Inflammatory macrophage treated with lipopolysaccharide for 4 hours (primary cell): ENCODE measurements around the gene GMPPA.

Source experiments
- DNase-seq: peaks from one replicate; pipeline ENCODE4 v3.0.0-alpha.2; 2020

The GMPPA gene

DNA sequence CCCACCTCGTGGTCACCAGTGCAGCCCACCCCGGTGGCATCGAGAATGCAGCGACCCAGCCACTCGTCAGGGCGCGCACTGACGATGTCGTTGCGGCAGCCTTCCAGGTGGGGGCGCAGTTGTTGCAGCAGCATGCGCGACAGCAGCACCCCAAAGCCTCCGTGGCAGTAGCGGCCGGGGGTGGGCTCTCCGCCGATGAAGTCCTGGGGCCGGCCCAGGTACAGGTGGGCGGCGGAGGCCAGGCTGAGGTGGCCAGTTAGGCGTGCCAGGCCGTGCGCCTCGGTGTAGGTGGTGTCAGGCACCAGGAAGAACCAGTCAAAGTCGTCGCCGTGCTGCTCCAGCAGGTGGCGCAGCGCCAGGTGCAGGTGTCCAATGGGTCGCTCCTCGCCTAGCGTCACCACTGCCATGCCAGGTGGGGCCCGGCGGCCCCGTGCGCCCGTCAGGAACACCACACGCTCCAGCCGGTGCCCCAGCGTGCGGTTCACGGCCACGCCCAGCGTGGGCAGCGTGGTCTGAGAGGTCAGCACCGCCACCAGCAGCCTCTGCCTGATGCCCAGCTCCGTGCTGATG, 43.0 kb downstream of the GMPPA start:
- DNase-seq, result peak; percentile 52

DNA sequence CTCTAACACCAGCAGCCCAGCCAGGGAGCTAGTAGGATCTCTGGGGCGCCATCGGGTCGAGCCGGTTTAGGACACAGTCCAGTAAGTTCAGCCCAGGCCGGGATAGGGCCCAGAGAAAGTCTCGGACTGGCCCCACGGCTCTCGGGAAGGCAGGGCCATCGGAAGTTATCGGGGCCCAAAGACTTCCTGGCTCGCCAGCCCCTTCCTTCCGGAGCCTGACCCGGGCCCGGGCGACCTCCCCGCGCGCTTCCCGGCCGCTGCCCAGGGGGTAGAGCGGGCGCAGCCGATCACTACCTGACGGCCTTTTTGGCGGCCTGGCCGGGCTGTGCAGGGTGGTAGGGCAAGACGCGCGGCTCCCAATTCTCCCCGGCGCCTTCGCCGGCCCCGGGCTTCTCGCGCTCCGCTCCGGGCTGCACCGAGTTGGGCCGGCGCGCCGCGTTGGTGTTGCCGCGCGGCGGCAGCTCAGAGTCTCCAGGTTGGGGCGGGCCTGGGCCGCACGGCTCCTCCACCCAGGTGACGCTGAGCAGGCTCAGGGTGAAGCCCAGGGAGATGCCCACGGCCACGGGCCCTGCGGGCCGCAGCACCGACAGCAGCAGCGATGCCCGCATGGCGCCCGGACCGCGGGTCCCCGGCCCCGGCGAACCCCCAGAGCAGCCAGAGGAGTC, 44.4 kb downstream of the GMPPA start:
- no peak for DNase-seq

DNA sequence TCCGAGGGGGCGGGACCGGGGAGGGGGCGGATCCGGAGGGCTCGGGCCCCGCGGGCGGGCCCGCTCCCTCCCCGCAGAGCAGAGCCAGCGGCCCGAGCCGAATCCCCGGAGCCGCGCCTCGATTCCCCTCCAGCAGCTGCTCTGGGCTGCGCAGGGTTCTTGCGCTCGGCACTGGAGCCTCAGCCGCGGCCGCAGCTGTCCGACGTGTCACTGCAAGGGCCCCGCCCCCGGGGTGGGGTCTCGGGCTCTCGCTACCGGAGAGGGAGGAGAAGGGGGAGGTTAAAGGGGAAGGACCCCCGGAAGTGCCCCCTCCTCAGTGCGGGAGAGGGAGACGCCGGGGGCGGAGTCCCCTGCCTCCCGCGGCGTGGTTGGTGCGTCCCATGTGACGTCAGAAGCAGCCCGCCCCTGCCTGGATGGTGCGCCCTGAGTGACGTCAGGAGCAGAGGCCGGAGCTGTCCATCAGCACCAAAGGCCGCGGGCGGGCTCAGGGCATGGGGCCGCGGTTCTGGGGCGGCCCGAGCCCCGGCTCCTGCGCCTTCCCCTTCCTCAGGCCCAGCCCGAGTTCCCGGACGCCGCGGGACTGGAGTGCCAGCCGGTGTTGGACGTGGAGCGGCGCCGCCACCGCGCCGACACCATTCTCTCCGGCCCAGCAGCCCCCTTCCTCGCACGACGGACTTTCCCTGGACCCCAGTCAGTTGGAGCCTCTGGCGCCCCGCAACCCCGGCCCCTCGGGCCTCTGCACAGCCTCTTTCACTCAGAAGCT, 45.1 kb downstream of the GMPPA start, which contains the start of the genes CHPF and TMEM198:
Gene CHPF (minus strand): TSS at position 214 of the 763 bp plus-strand sequence. CDS start 271 bp downstream, outside the sequence.
Gene TMEM198 (plus strand): TSS at position 433 of the 763 bp plus-strand sequence. CDS start 700 bp downstream, outside the sequence.
- DNase-seq, result peak; percentile 92

DNA sequence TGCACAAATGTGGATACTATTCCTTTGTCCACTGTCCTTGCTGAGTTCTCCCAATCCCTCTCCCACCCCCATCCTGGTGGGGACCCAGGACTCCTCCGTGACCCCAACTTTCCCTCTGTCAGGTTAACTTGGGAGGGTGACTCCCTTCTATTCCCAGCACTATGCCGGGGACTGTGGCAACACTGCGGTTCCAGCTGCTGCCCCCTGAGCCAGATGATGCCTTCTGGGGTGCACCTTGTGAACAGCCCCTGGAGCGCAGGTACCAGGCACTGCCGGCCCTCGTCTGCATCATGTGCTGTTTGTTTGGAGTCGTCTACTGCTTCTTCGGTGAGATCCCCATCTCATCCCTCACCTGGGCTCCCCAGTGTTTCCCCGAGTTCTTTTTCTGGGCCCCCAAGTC, 45.9 kb downstream of the GMPPA start:
- no peak for DNase-seq

- no peak for DNase-seq
Observed at GRCh38 chr2:219545295-219545942, 46.7 kb downstream of the GMPPA start.

DNA sequence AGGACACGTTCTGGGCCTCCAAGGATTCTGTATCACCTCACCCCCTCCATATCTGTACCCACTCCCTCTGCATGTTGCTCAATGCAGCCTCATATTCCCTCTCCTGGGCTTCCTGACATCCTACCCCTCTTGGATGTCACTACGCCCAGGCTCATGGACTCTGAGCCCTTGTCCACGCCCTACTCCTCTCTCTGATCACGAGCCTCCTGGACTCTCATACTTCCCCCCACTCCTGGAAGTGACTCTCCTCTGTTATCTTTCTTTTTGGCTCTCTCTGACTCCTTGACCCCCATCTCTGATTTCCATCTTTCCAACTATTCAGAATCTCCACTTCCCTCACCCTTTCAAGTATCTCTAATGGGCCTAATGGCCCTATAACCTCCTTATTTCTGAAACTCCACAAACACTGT, 47.3 kb downstream of the GMPPA start:
- DNase-seq, result no peak

GRCh38 chr2:219547621-219548020, 48.9 kb downstream of the GMPPA start:
- no peak for DNase-seq

DNA sequence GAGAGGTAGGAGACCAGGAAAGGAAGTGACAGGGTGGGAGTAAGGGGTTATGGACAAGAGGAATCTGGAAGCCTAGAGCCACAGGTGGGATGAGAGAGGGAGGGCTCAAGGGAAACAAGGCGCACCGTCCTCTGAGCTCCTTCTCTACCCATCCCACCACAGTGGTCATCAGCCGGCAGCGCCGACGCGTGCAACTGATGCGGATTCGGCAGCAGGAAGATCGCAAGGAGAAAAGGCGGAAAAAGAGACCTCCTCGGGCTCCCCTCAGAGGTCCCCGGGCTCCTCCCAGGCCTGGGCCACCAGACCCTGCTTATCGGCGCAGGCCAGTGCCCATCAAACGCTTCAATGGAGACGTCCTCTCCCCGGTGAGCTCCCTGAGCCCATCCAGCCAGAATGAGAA, 50.3 kb downstream of the GMPPA start:
- DNase-seq, result no peak

GRCh38 chr2:219549619-219550018, 50.9 kb downstream of the GMPPA start:
- DNase-seq, result no peak

GRCh38 chr2:219551441-219552381, 53.0 kb downstream of the GMPPA start:
- no peak for DNase-seq

- peak; percentile 79 for DNase-seq
Observed at GRCh38 chr2:219552382-219553167, 53.9 kb downstream of the GMPPA start.

GRCh38 chr2:219553168-219553417, 54.4 kb downstream of the GMPPA start:
- no peak for DNase-seq

DNA sequence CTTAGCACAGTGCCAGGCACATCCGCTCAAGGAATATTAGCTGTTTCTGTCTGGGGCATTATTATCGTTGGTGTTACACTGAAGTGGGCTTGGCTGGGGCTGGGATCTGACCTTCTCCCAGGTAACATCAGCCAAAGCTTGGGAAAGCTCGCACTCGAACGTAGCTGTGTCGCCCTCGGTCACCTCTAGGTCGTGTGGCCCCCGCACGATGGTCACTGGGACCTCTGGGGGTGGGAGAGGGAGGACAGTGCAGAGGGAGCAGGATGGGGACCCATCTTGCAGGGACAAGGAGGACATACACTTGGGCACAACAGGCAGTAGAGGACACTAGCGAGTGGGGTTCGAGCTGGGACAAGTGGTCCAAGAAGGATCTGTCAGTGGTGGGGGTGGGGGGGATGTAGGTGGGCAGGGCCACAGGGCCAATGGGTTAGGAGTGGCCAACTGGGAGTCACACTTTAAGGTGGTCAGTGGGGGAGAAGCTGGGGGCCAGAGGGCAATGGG, 54.8 kb downstream of the GMPPA start:
- DNase-seq, result no peak

- DNase-seq, result no peak
Observed at GRCh38 chr2:219554350-219554749, 55.7 kb downstream of the GMPPA start.

- DNase-seq, result no peak
Observed at GRCh38 chr2:219555956-219556355, 57.3 kb downstream of the GMPPA start.

- no peak for DNase-seq
Observed at GRCh38 chr2:219556413-219556812, 57.7 kb downstream of the GMPPA start.
